Suprapubic skin (tissue), 4 donors: Measurements from ENCODE around the gene OSM.

Source experiments
- POLR2A ChIP-seq, 2 donors: fragments of 450-650 bp; IDR thresholded peaks; one replicate each; pipeline ENCODE4 v1.6.1; 2017; ENCODE audit warnings: antibody characterized with exemption in 2 of 2, mild to moderate bottlenecking in 2 of 2, moderate library complexity in 2 of 2
- POLR2AphosphoS5 ChIP-seq, 3 donors: sonication (generic); formaldehyde crosslinking; IDR thresholded peaks; one replicate each; pipeline ENCODE4 v1.6.1; 2017; ENCODE audit warnings: antibody characterized with exemption in 3 of 3
- TF ChIP-seq, protein P1 (sequence below), 2 donors: fragments of 200-600 bp in 1 of 2; fragments of 450-650 bp in 1 of 2; sonication (generic) in 1 of 2; IDR thresholded peaks; one replicate each; pipeline ENCODE4 v1.5.1; 2016 to 2019; ENCODE audit warnings: antibody characterized with exemption in 2 of 2, mild to moderate bottlenecking in 1 of 2, moderate library complexity in 1 of 2

DNA sequence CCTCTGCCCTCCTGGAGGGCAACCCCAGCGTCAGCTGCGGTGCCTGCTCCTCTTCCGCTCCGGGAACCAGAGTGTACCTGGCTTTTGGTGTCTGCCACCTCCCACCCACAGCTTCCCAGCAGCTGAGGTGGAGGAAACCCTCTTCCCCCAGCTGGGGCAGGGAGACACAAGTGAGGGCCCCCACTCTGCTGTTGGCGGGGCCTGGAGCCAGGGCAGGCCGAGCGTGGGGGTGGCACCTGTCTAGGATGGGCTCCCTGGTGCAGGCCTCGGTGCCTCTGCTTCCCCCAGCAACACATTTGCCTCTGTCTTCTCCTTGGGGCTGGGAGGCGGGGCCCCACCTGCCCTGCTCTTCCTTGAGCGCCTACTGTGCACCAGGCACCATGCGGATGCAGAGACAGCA, 6.4 kb downstream of the OSM start:
- TF ChIP-seq POLR2A (IDR thresholded peaks at IDR 0.05) (no peak), POLR2AphosphoS5 (IDR thresholded peaks at IDR 0.05) (no peak)
- TF ChIP-seq, protein P1, sequence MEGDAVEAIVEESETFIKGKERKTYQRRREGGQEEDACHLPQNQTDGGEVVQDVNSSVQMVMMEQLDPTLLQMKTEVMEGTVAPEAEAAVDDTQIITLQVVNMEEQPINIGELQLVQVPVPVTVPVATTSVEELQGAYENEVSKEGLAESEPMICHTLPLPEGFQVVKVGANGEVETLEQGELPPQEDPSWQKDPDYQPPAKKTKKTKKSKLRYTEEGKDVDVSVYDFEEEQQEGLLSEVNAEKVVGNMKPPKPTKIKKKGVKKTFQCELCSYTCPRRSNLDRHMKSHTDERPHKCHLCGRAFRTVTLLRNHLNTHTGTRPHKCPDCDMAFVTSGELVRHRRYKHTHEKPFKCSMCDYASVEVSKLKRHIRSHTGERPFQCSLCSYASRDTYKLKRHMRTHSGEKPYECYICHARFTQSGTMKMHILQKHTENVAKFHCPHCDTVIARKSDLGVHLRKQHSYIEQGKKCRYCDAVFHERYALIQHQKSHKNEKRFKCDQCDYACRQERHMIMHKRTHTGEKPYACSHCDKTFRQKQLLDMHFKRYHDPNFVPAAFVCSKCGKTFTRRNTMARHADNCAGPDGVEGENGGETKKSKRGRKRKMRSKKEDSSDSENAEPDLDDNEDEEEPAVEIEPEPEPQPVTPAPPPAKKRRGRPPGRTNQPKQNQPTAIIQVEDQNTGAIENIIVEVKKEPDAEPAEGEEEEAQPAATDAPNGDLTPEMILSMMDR (IDR thresholded peaks at IDR 0.05) = no peak
